Sigmoid colon (tissue), 7 donors: Measurements from ENCODE around the gene LYVE1. TPM values are rescaled to one million over a fixed set of nuclear protein-coding genes. Genes with fewer than 3 reads are reported as not detected.

Experiments used
- DNase-seq: peaks from one replicate; pipeline ENCODE4 v3.0.0-alpha.2; 2019
- H3K27ac ChIP-seq, 4 donors: fragments of 200-600 bp; sonication (generic); one replicate each; pipeline ENCODE4 v1.5.1; 2016 to 2019; ENCODE audit warnings: mild to moderate bottlenecking in 1 of 4
- H3K27me3 ChIP-seq, 3 donors: fragments of 200-600 bp; sonication (generic); one replicate each; pipeline ENCODE4 v1.5.1; 2019; ENCODE audit warnings: mild to moderate bottlenecking in 1 of 3
- H3K36me3 ChIP-seq, 4 donors: fragments of 200-600 bp; sonication (generic); one replicate each; pipeline ENCODE4 v1.5.1; 2016 to 2019
- H3K4me1 ChIP-seq, 4 donors: fragments of 200-600 bp; sonication (generic); one replicate each; pipeline ENCODE4 v1.5.1; 2017 to 2019
- H3K4me3 ChIP-seq, 4 donors: fragments of 200-600 bp; sonication (generic); one replicate each; pipeline ENCODE4 v1.5.1; 2017 to 2019; ENCODE audit warnings: mild to moderate bottlenecking in 2 of 4, moderate library complexity in 1 of 4
- H3K9me3 ChIP-seq, 4 donors: fragments of 200-600 bp in 3 of 4; sonication (generic) in 3 of 4; one replicate each; pipeline versions ENCODE4 v1.5.1 to v1.6.1; 2013 to 2019
- CTCF ChIP-seq, 4 experiments: fragments of 450-650 bp in 3 of 4; fragments of 200-600 bp in 1 of 4; IDR thresholded peaks; one replicate each; pipeline ENCODE4 v1.5.1; 2016 to 2019; ENCODE audit warnings: antibody characterized with exemption in 4 of 4, mild to moderate bottlenecking in 3 of 4, moderate library complexity in 2 of 4
- EP300 ChIP-seq, 4 donors: sonication (generic); formaldehyde crosslinking; IDR thresholded peaks; one replicate each; pipeline ENCODE4 v1.6.1; 2017; ENCODE audit warnings: antibody characterized with exemption in 4 of 4
- POLR2A ChIP-seq, 2 donors: fragments of 450-650 bp; IDR thresholded peaks; one replicate each; pipeline ENCODE4 v1.6.1; 2016; ENCODE audit warnings: antibody characterized with exemption in 2 of 2, mild to moderate bottlenecking in 2 of 2, moderate library complexity in 2 of 2
- POLR2AphosphoS5 ChIP-seq, 4 donors: sonication (generic); formaldehyde crosslinking; IDR thresholded peaks; one replicate each; pipeline ENCODE4 v1.6.1; 2017; ENCODE audit warnings: antibody characterized with exemption in 4 of 4
- WGBS, 2 donors: extraction: QIAGEN DNeasy Blood & Tissue Kit; methylation state at CpG; one replicate each; pipeline ENCODE4 v1.1.7; 2013; 5-methylcytosine and 5-hydroxymethylcytosine counted together
- intact Hi-C: fragments of 100-400 bp; cut with DNase I; formaldehyde crosslinking; loops from one replicate; pipeline ENCODE4 v1.15.1; 2023
- polyA plus RNA-seq, 3 donors: library from polyadenylated mRNA; stranded (reverse); fragments of 200-250 nt; gene quantifications; one replicate each; pipeline ENCODE4 v1.2.3, GENCODE V29; 2013
- total RNA-seq, 4 donors: library from RNA; depleted of rRNA; stranded (reverse); fragments of >200 nt; gene quantifications; one replicate each; pipeline ENCODE4 v1.1.0, GENCODE V29; 2016
- donor health status: healthy with polysubstance abuse.
- donor health status: Bipolar disorder and iron deficiency.
- donor health status: healthy.

Gene LYVE1
- total and polyA plus RNA-seq, 7 donors: 21.3 to 158 (median 41.5) TPM

- Histone ChIP-seq H3K27ac (no peak overlapping the region), H3K36me3 (no peaks in the 10 kb centered on the region), H3K4me3 (no peak overlapping the region), H3K9me3 (no peaks in the 10 kb centered on the region), H3K4me1 (no peaks in the 10 kb centered on the region), H3K27me3 (no peaks in the 10 kb centered on the region)
- WGBS, 2 donors: 93 to 94% methylated on average over 1 of the region's 1 CpG
- TF ChIP-seq POLR2A (IDR thresholded peaks at IDR 0.05) (no peak), CTCF (IDR thresholded peaks at IDR 0.05) (no peak), POLR2AphosphoS5 (IDR thresholded peaks at IDR 0.05) (no peak), EP300 (IDR thresholded peaks at IDR 0.05) (no peak)
- no peak for DNase-seq
- intact Hi-C loops: no loop called here
Observed at GRCh38 chr11:10561947-10562346, 6.5 kb downstream of the LYVE1 start.

GRCh38 chr11:10561043-10561818 is 7.2 kb downstream of the LYVE1 start:
- TF ChIP-seq POLR2A (IDR thresholded peaks at IDR 0.05) (no peak), EP300 (IDR thresholded peaks at IDR 0.05) (no peak), CTCF (IDR thresholded peaks at IDR 0.05) (no peak), POLR2AphosphoS5 (IDR thresholded peaks at IDR 0.05) (no peak)
- intact Hi-C loops: no loop called here

GRCh38 chr11:10558288-10558687 is 10.2 kb downstream of the LYVE1 start:
- intact Hi-C loops: no loop called here
- Histone ChIP-seq H3K36me3 (no peaks in the 10 kb centered on the region), H3K9me3 (no peaks in the 10 kb centered on the region), H3K4me3 (no peak overlapping the region), H3K4me1 (no peaks in the 10 kb centered on the region), H3K27ac (no peak overlapping the region), H3K27me3 (no peaks in the 10 kb centered on the region)
- no peak for DNase-seq
- WGBS, 2 donors: 62 to 80% methylated on average over 3 of the region's 3 CpGs
- TF ChIP-seq POLR2A (IDR thresholded peaks at IDR 0.05) (no peak), CTCF (IDR thresholded peaks at IDR 0.05) (no peak)

More at GRCh38 chr11:10561043-10561818, 7.2 kb downstream of the LYVE1 start:
- H3K4me3 ChIP-seq: no peak overlapping the region
- WGBS, 2 donors: 41 to 66% methylated on average over 3 of the region's 3 CpGs
- no peaks in the 10 kb centered on the region for H3K36me3 ChIP-seq
- H3K4me1 ChIP-seq: no peaks in the 10 kb centered on the region
- H3K9me3 ChIP-seq: no peaks in the 10 kb centered on the region
- no peak for DNase-seq
- no peaks in the 10 kb centered on the region for H3K27me3 ChIP-seq
- H3K27ac ChIP-seq: no peak overlapping the region

DNA sequence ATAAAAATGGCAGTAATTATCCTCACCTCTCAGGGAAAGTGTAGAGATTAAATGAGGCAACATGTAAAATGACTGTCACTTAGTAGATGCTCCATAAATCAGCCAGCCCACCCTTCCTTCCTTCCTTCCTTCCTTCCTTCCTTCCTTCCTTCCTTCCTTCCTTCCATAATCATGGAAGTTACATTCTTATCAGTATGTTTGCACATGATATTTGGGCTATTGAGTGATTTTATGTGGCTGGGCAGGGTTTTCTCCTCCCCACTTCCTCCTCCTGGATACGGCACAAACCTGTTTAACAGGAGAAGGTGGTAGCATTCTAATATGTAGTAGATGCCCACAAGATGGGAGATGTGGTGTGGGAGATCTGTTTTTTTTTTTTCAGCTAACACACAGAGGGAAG is 11.9 kb downstream of the LYVE1 start:
- Histone ChIP-seq H3K36me3 (no peaks in the 10 kb centered on the region), H3K27me3 (no peaks in the 10 kb centered on the region), H3K4me3 (no peak overlapping the region), H3K4me1 (no peaks in the 10 kb centered on the region), H3K9me3 (no peaks in the 10 kb centered on the region), H3K27ac (no peak overlapping the region)
- intact Hi-C loops: no loop called here
- 31 to 37% methylated on average over 1 of the region's 1 CpG for WGBS, 2 donors
- DNase-seq: no peak
- TF ChIP-seq CTCF (IDR thresholded peaks at IDR 0.05) (no peak), POLR2A (IDR thresholded peaks at IDR 0.05) (no peak), POLR2AphosphoS5 (IDR thresholded peaks at IDR 0.05) (no peak), EP300 (IDR thresholded peaks at IDR 0.05) (no peak)
